ENCODE results near the gene CUX1.
"Not testable (repeated sequence)": the region's sequence is repeated elsewhere in the genome, so short reads cannot be mapped to it uniquely, and the experiment has no call there.

CUX1 gene

GRCh38 chr7:101868191-101868950 is 50.9 kb downstream of the CUX1 start:
- DNase-seq (ENCODE audit: low read depth in 3 of 3, low spot score in 1 of 3): no peak

GRCh38 chr7:101869026-101869900 is 51.8 kb downstream of the CUX1 start:
- no peak for DNase-seq (ENCODE audit: low read depth in 3 of 3, low spot score in 1 of 3)

GRCh38 chr7:101869901-101870290 is 52.5 kb downstream of the CUX1 start:
- DNase-seq (ENCODE audit: low read depth in 3 of 3, low spot score in 1 of 3): no peak

GRCh38 chr7:101870361-101871062 is 53.1 kb downstream of the CUX1 start:
- DNase-seq (ENCODE audit: low read depth in 3 of 3, low spot score in 1 of 3): no peak

DNA sequence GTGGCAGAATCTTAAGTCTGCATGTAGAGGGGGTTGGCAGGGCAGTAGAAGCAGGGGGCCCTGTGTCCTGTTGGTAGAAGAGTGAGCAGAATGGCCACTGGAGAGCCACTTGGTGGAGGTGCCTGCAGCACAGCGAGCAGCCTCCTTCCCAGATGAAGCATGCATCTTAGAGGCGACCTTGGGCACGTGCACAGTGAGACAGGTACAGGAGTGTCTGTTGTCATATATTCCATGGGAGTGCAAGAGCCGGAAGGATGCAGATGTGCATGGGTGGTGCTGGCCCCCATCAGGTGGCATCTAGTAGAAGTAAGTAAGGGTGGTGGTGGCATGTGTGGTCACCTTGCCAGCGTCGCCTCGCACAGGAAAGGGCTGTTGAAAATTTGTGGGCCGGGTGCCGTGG is 53.9 kb downstream of the CUX1 start:
- no peak for DNase-seq (ENCODE audit: low read depth in 3 of 3, low spot score in 1 of 3)

DNA sequence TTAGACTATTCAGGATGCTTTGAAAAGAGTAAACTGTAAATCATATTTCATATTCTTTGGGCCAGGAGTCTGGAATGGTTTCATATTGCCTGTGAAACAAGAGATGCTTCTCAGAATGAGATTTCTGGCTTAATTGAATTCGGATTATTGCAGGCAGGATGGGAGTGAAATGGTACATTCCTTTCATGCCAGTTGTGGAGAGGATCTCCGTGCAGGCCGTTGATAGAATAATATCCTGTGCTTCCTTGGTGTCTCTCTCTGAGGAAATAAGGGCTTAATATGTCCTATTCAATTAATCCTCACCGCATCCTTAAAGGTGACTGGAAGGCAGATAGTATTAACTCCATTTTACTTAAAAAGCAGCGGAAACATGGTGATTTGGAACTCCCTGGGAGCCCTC is 56.6 kb downstream of the CUX1 start:
- no peak for DNase-seq (ENCODE audit: low read depth in 3 of 3, low spot score in 1 of 3)

DNA sequence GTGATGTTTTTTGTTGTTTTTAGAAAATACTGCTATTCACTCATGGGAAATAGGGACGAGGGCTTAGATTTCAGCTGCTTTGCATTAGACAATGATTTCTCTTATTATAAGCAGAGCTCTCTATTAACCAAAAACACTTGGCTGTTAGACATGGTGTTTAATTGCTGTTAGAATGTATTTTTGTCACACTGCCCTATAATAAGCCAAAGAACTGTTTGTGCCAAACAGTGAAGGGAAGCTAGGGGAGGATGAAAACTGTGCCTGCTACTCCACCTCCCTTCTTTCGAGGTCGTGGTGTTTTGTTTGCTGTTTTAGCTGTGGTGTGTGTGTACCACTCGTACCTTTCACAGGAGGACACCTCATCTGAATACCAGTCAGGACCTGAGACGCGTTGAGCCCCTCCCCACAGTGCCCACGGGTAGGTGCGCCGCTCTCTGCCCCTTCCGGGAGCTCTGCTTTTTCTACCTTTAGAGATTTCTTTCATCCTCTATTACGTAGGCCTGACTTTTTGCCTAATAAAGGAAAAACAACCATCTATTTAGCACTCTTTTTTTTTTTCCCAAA is 57.9 kb downstream of the CUX1 start:
- DNase-seq (ENCODE audit: low read depth in 3 of 3, low spot score in 1 of 3): no peak

DNA sequence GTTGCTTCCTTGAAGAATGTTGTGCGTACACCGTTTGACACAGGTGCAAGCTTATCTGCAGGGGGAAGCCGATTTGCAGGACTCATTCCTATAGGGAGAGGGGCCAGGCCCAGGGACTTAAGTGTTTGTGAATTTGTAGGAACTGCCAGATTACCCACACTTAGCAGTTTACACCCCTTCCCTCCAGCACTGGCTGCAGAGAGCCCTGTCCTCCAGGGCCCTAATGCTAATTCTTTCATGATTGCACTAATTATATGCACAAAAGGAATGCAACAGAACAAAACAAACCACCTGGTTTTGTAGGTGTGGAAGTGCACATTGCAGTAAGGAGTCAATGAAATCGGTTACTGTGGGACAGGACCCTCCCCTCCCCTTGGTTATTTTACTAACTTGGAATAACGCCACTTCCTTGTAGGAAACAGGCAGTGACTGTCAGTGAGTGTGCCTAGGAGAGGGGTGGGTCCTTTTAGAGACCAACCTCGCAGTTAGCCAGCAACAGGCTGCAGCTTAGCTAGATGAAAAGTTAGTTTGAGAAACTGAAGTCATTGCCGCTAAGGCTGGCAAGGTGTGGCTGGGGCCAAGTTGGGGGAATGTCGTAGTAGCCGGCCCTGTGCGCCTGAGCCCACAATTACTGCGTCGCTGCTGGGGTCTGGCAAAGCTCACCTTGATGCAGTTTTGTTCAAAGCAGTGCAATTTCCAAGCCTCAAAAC is 60.6 kb downstream of the CUX1 start:
- no peak for DNase-seq (ENCODE audit: low read depth in 3 of 3, low spot score in 1 of 3)

DNA sequence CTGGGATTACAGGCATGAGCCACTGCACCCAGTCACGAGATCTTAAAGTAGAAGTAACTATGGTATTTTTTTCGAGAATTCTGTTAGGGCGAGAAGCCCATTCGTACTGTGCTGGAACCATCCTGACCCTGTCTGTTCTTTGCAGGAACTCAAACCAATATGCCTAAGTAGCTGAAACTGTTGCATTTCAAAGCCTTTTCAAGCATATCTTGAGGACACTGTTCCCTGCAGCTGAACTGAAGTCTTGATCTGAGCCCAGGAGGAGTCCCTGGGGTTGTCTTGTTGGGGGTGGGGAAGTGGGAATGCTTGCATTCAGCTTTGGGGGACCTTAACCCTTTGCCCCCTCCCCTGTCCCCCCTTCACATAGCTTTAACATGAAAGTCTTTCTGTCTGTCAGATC is 61.5 kb downstream of the CUX1 start:
- no peak for DNase-seq (ENCODE audit: low read depth in 3 of 3, low spot score in 1 of 3)

DNA sequence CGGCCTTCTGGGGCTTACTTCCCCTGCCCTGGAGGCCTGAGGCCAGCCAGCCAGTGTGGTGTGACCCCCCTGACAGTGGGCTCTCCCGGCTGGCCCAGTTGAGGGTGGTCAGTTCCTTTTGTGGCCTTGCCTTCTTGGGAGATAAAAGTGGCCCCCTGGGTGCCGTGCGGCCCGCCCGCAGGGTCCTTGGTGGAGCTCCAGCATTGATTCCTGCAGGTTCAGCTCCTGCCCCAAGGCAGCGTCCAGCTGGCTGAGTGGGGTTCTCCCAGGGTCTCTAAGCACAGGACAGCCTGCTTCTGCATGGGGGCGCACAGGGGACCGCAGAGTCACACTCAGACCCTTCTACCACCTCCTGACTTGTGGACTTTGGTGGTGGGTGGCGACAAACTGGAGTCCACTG is 62.1 kb downstream of the CUX1 start:
- DNase-seq (ENCODE audit: low read depth in 3 of 3, low spot score in 1 of 3): no peak

GRCh38 chr7:101880282-101881054 is 63.0 kb downstream of the CUX1 start:
- DNase-seq (ENCODE audit: low read depth in 3 of 3, low spot score in 1 of 3): no peak

- DNase-seq (ENCODE audit: low read depth in 3 of 3, low spot score in 1 of 3): no peak
Measured at GRCh38 chr7:101882005-101882421, 64.6 kb downstream of the CUX1 start.

DNA sequence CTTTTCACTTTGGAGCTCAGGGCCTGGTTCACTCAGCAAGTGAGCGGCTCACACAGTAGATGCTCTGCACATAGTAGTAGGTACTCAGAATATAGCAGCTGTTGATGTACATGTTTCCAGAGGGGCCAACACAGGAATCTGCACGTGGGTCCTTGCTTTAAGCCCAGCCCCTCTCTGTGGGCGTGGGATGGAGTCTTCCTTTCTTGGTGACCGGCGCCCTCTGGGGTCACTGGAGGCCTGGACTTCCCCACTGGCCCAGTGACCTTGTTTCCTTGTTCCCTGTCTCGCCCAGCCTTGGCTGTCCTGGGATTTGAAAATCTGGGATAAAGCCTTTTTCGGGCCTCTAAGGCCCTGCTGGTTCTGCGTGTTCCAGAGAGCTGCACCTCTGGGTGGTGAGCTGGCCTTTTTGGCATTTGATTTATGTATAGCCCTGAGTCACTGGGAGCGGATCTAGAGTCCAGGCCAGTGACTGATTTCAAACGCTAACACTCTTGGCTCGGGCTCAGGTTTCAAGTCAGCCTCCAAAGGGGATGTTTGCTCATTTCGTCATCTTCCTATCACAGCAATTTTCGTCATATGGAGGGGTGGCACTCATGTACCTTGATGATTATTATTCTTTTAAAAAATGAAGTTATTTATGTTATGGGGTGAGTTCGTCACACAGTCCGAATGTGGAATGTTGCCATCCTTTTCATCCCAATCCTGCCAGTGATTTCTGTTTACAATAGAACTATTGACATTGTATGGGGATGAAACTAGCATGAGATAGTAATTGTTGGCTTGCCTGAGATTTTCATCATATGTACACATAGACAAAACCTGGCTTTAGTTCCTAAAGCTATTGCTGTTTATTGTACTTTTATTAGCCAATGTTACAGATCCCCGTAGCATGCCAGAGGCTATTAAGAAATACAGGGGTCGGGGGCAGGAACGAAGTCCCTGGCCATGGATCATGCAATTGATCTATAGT is 65.5 kb downstream of the CUX1 start:
- DNase-seq (ENCODE audit: low read depth in 3 of 3, low spot score in 1 of 3): no peak

- no peak for DNase-seq (ENCODE audit: low read depth in 3 of 3, low spot score in 1 of 3)
Measured at GRCh38 chr7:101884671-101885596, 67.5 kb downstream of the CUX1 start.

GRCh38 chr7:101885597-101885955 is 68.2 kb downstream of the CUX1 start:
- DNase-seq (ENCODE audit: low read depth in 3 of 3, low spot score in 1 of 3): no peak

DNA sequence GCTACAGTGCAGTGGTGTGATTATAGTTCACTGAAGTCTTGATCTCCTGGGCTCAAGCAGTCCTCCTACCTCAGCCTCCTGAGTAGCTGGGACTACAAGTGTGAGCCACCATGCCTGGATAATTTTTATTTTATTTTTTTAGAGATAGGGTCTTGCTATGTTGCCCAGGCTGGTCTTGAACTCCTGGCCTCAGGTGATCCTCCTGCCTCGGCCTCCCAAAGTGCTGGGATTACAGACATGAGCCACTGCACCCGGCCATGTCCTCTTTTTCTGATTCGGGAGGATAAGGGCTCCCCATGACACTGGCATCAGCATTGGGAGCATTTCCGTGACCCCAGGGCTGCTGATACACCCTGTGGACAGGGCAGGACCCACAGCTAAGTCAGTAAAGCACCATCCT is 69.9 kb downstream of the CUX1 start:
- not testable (repeated sequence) for DNase-seq (ENCODE audit: low read depth in 3 of 3, low spot score in 1 of 3)

DNA sequence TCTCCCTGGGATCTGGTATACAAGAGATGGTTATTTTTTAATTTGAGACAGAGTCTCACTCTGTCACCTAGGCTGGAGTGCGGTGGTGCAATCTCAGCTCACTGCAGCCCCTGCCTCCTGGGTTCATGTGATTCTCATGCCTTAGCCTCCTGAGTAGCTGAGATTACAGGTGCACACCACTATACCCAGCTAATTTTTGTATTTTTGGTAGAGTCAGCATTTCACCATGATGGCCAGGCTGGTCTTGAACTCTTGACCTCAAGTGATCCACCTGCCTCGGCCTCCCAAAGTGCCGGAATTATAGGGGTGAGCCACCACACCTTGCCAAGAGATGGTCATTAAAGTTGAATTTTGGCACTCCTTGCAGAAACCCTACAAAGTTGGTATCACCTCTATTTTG is 71.1 kb downstream of the CUX1 start:
- not testable (repeated sequence) for DNase-seq (ENCODE audit: low read depth in 3 of 3, low spot score in 1 of 3)
